Measurements from ENCODE around the gene ABCB9. TPM values are rescaled to one million over a fixed set of nuclear protein-coding genes. Genes with fewer than 3 reads are reported as not detected.

ABCB9 gene
- total RNA-seq, 1 experiment from 2014 or later, result 14.7 TPM

DNA sequence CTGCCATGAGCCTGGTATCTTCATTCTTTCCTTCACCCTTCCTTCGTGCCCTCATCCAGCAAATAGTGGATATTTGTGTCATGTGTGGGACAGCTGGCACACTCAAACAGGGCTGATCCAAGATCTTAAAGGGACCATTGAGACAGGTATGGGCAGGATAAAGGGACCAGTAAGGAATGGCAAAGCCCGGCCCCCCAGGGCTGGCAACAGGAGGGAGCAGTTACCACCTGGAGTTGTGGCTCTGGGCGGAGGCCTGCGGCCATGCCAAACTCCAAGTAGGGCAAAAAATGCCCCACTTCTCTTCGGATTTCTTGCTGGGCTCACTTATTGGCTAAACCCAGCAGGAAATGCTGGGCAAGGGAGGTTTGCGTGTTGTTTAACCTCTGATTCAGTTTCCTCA is 10.9 kb upstream of the ABCB9 start:
- intact Hi-C loops (cut with micrococcal nuclease), result loop anchor here (10.0 kb wide), 1 partner anchor 168 kb away; no protein-coding TSS in a partner anchor
- no peaks in the 10 kb centered on the region for H4K20me1 ChIP-seq (ENCODE audit: insufficient read depth)
- no peak overlapping the region for H3K4me2 ChIP-seq (ENCODE audit: low read length)
- no peaks in the 10 kb centered on the region for H3K9me3 ChIP-seq (ENCODE audit: control insufficient read depth in 1 of 2, insufficient read depth in 1 of 2, low read depth in 1 of 2, low read length in 2 of 2)
- H3K79me2 ChIP-seq (ENCODE audit: insufficient read depth, low read length), result peaks cover 45% of the 10 kb centered on the region
- no peaks in the 10 kb centered on the region for H3K27me3 ChIP-seq (ENCODE audit: insufficient read depth, low read length)
- no peaks in the 10 kb centered on the region for H3K9me2 ChIP-seq (ENCODE audit: insufficient read depth)
- ATAC-seq (no peak), DNase-seq (ENCODE audit: low read depth, low spot score) (no peak)
- H3K4me1 ChIP-seq (ENCODE audit: control insufficient read depth in 1 of 2, insufficient read depth in 2 of 2, low read length in 2 of 2), result peaks cover 20 to 34% of the 10 kb centered on the region in 2 experiments
- no peak overlapping the region for H2AFZ ChIP-seq (ENCODE audit: low read depth, low read length, poor library complexity, severe bottlenecking)
- ChIA-PET RAD21 (ENCODE audit: low non-redundant PET in 1 of 2, low total read pairs in 2 of 2, uncharacterized antibody in 2 of 2, unreplicated experiment in 2 of 2) (no interaction called here), CTCF (no interaction called here), POLR2A (no interaction called here)
- no peak overlapping the region for H3K27ac ChIP-seq (ENCODE audit: low read depth, low read length)
- no TSS peak for BruUV-seq (replicated peaks)
- TF ChIP-seq SP1 (IDR thresholded peaks at IDR 0.05; ENCODE audit: low read depth) (no peak), JUND (IDR thresholded peaks at IDR 0.05) (no peak), CEBPB (IDR thresholded peaks at IDR 0.05; ENCODE audit: low read depth) (no peak), POLR2AphosphoS5 (IDR thresholded peaks at IDR 0.05; ENCODE audit: low read depth, low read length) (no peak), SRF (IDR thresholded peaks at IDR 0.05; ENCODE audit: low read depth) (no peak), EZH2 (IDR thresholded peaks at IDR 0.05) (no peak), TCF7L2 (IDR thresholded peaks at IDR 0.05; ENCODE audit: borderline replicate concordance, extremely low read depth, insufficient read depth, insufficient read length) (no peak), FOSL1 (IDR thresholded peaks at IDR 0.05; ENCODE audit: low read depth) (no peak)
- TF ChIP-seq, protein P1, sequence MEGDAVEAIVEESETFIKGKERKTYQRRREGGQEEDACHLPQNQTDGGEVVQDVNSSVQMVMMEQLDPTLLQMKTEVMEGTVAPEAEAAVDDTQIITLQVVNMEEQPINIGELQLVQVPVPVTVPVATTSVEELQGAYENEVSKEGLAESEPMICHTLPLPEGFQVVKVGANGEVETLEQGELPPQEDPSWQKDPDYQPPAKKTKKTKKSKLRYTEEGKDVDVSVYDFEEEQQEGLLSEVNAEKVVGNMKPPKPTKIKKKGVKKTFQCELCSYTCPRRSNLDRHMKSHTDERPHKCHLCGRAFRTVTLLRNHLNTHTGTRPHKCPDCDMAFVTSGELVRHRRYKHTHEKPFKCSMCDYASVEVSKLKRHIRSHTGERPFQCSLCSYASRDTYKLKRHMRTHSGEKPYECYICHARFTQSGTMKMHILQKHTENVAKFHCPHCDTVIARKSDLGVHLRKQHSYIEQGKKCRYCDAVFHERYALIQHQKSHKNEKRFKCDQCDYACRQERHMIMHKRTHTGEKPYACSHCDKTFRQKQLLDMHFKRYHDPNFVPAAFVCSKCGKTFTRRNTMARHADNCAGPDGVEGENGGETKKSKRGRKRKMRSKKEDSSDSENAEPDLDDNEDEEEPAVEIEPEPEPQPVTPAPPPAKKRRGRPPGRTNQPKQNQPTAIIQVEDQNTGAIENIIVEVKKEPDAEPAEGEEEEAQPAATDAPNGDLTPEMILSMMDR (IDR thresholded peaks at IDR 0.05 in 2 of 3, conservative IDR thresholded peaks at IDR 0.05 in 1 of 3; ENCODE audit: borderline replicate concordance in 1 of 3, insufficient read depth in 1 of 3, low read depth in 2 of 3, low read length in 2 of 3), result no peak
- TF ChIP-seq, protein P2, sequence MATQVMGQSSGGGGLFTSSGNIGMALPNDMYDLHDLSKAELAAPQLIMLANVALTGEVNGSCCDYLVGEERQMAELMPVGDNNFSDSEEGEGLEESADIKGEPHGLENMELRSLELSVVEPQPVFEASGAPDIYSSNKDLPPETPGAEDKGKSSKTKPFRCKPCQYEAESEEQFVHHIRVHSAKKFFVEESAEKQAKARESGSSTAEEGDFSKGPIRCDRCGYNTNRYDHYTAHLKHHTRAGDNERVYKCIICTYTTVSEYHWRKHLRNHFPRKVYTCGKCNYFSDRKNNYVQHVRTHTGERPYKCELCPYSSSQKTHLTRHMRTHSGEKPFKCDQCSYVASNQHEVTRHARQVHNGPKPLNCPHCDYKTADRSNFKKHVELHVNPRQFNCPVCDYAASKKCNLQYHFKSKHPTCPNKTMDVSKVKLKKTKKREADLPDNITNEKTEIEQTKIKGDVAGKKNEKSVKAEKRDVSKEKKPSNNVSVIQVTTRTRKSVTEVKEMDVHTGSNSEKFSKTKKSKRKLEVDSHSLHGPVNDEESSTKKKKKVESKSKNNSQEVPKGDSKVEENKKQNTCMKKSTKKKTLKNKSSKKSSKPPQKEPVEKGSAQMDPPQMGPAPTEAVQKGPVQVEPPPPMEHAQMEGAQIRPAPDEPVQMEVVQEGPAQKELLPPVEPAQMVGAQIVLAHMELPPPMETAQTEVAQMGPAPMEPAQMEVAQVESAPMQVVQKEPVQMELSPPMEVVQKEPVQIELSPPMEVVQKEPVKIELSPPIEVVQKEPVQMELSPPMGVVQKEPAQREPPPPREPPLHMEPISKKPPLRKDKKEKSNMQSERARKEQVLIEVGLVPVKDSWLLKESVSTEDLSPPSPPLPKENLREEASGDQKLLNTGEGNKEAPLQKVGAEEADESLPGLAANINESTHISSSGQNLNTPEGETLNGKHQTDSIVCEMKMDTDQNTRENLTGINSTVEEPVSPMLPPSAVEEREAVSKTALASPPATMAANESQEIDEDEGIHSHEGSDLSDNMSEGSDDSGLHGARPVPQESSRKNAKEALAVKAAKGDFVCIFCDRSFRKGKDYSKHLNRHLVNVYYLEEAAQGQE (IDR thresholded peaks at IDR 0.05; ENCODE audit: low read depth), result no peak
- peak overlapping the region; percentile 98; the same call in 1 of the 2 replicates for H3K9ac ChIP-seq (ENCODE audit: low read length)
- peaks cover 0 to 7% of the 10 kb centered on the region in 2 experiments; a peak in 1 of 4 replicates for H3K36me3 ChIP-seq (ENCODE audit: control insufficient read depth in 1 of 2, insufficient read depth in 2 of 2, low read length in 2 of 2)
- H3K4me3 ChIP-seq (replicated peaks in 1 of 2; ENCODE audit: low read depth in 1 of 2, low read length in 2 of 2), result no peak overlapping the region

All from HCT116 (cell line).